ENCODE results near the gene REEP5.

GRCh38 chr5:112958093-112959088 is 36.4 kb upstream of the REEP5 start:
- TF ChIP-seq MLX (CRISPR knock-in tag; IDR thresholded peaks at IDR 0.05) (no peak), CTCF (IDR thresholded peaks at IDR 0.05) (no peak), E2F4 (CRISPR knock-in tag; IDR thresholded peaks at IDR 0.05; ENCODE audit: borderline replicate concordance, low read depth) (no peak)

All from WTC11 (cell line).